B cell (primary cell): Measurements from ENCODE around the gene IGSF22.

Experiments
- EZH2 ChIP-seq: IDR thresholded peaks from 2 replicates; pipeline ENCODE4 v1.6.1; 2012; ENCODE audit warnings: borderline replicate concordance, low read depth, mild to moderate bottlenecking, moderate library complexity, low read length; ENCODE audit not compliant: insufficient read depth, poor library complexity, severe bottlenecking
- TF ChIP-seq, protein P1 (sequence below): fragments of 200-600 bp; IDR thresholded peaks from one replicate; pipeline ENCODE4 v1.8.0; 2022; ENCODE audit warnings: antibody characterized with exemption, mild to moderate bottlenecking

DNA sequence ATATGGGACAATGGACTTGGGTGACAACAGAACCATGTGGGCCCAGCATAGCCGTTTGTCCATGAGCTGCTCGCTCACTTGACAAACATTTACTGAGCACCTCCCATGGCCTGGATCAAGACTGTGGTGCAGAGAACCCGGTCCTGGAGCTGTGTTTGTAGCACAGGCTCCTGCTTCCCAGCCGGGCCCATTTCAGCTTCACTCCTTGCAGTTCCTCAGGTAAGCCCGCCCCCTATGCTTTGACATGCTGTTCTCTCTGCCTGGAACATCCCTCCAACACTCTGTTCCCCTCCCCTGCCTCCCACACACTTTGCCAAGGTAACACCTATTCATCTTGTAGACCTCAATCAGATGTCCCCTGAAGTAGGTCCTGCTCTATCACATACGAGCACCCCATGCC, 19.3 kb upstream of the IGSF22 start:
- TF ChIP-seq, protein P1, sequence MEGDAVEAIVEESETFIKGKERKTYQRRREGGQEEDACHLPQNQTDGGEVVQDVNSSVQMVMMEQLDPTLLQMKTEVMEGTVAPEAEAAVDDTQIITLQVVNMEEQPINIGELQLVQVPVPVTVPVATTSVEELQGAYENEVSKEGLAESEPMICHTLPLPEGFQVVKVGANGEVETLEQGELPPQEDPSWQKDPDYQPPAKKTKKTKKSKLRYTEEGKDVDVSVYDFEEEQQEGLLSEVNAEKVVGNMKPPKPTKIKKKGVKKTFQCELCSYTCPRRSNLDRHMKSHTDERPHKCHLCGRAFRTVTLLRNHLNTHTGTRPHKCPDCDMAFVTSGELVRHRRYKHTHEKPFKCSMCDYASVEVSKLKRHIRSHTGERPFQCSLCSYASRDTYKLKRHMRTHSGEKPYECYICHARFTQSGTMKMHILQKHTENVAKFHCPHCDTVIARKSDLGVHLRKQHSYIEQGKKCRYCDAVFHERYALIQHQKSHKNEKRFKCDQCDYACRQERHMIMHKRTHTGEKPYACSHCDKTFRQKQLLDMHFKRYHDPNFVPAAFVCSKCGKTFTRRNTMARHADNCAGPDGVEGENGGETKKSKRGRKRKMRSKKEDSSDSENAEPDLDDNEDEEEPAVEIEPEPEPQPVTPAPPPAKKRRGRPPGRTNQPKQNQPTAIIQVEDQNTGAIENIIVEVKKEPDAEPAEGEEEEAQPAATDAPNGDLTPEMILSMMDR: no peak
- TF ChIP-seq EZH2: no peak
